ENCODE data around the gene FGGY.

DNA sequence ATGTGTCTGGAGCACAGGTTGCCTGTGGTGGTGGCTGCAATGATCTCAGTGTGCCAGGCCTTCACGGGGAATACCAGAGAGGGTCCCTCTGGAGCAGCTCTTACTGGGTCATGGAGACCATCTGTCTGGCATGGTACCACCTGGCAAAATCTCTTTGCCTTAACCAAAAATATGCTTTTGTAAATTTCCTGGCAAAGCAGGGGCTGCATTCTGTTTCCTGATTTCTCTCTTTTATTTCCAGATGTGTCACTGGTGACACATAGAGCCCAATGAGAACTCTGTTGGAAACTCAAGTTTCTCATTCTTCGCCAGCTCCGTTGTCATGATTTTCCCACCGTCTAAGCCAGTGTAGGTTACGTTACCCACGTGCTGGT lies 136.5 kb downstream of the FGGY start:
- TF ChIP-seq, protein P1, sequence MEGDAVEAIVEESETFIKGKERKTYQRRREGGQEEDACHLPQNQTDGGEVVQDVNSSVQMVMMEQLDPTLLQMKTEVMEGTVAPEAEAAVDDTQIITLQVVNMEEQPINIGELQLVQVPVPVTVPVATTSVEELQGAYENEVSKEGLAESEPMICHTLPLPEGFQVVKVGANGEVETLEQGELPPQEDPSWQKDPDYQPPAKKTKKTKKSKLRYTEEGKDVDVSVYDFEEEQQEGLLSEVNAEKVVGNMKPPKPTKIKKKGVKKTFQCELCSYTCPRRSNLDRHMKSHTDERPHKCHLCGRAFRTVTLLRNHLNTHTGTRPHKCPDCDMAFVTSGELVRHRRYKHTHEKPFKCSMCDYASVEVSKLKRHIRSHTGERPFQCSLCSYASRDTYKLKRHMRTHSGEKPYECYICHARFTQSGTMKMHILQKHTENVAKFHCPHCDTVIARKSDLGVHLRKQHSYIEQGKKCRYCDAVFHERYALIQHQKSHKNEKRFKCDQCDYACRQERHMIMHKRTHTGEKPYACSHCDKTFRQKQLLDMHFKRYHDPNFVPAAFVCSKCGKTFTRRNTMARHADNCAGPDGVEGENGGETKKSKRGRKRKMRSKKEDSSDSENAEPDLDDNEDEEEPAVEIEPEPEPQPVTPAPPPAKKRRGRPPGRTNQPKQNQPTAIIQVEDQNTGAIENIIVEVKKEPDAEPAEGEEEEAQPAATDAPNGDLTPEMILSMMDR (IDR thresholded peaks at IDR 0.05) = no peak
- no peak for TF ChIP-seq POLR2A (IDR thresholded peaks at IDR 0.05)
